GM23248 (cell line): Measurements from ENCODE around the gene CLRN1.

Experiments used
- EZH2 ChIP-seq: fragments of 200-600 bp; sonication (generic); IDR thresholded peaks from 2 replicates; pipeline ENCODE4 v1.6.1; 2018; ENCODE audit warnings: antibody characterized with exemption, mild to moderate bottlenecking; ENCODE audit not compliant: insufficient read depth, poor library complexity, severe bottlenecking
- EZH2phosphoT487 ChIP-seq: fragments of 200-600 bp; sonication (generic); IDR thresholded peaks from 2 replicates; pipeline ENCODE4 v1.6.1; 2018; ENCODE audit warnings: antibody characterized with exemption, moderate library complexity, mild to moderate bottlenecking, low read depth; ENCODE audit not compliant: insufficient read depth

DNA sequence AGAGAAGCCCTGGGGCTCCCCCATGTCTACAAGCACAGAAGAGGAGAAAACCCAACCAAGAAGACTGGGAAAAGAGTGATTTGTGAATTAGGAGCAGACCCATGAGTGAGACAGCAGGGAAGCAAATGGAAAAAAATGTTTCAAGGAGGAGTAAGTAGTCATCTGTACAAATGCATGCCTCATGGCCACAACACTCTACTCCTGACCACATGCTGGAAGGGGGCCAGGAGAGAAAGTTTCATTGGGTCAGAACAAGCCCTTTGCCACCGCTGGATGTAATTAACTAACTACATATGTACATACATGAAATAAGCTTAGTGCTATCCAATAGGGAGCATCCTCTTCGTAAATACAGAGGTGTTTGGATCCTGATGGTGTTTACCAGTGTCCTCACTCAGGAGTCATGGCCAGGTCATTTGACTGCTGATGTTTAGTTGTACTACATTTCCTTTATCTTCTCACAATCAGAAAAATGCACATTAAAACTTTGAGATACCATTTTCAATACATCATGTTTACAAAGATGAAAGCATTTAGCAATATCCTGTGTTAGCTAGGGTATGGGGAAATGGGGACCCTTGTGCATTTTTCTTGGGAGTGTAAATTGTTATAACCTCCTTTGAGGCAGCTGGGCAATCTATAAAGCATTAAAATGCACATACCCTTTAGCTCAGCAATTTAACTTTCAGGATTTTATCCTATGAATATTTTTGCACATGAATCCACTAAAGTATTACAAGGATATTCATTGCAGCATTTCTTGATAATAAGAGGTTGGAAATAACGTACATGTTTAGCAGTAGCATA, 27.1 kb downstream of the CLRN1 start:
- TF ChIP-seq EZH2phosphoT487, result no peak
- TF ChIP-seq EZH2, result no peak
